Vagina (tissue), 2 donors: ENCODE data around the gene AJM1.

Experiments
- CTCF ChIP-seq, 3 experiments: fragments of 450-650 bp in 2 of 3; fragments of 200-600 bp in 1 of 3; sonication (generic) in 1 of 3; IDR thresholded peaks; one replicate each; pipeline ENCODE4 v1.5.1; 2017 to 2019; ENCODE audit warnings: antibody characterized with exemption in 3 of 3, mild to moderate bottlenecking in 2 of 3, moderate library complexity in 2 of 3
- POLR2AphosphoS5 ChIP-seq, 2 donors: sonication (generic); formaldehyde crosslinking; IDR thresholded peaks; one replicate each; pipeline ENCODE4 v1.9.0; 2017; ENCODE audit warnings: antibody characterized with exemption in 2 of 2, mild to moderate bottlenecking in 2 of 2, low read depth in 1 of 2; ENCODE audit not compliant: insufficient read depth in 1 of 2

DNA sequence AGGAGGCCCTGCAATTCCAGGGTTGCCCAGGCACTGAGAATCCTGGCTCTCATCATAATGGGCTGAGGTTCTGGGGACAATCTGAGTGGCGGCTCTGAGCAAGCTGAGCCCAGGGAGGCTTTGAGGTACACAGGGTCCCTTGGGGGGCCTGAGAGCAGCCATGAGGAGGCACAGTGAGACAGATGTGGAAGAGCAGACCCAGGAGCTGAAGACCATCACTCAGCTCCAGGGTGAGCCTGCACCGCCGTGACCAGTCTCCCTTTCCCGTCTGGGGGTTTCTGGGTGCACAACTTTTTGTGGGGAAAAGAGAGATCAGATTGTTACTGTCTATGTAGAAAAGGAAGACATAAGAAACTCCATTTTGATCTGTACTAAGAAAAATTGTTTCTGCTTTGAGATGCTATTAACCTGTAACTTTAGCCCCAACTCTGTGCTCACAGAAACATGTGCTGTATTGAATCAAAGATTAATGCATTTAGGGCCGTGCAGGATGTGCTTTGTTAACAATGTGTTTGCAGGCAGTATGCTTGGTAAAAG lies 46.0 kb upstream of the AJM1 start, which contains the start of gene CCDC183:
- TF ChIP-seq CTCF (IDR thresholded peaks at IDR 0.05) (no peak), POLR2AphosphoS5 (IDR thresholded peaks at IDR 0.05; ENCODE audit: insufficient read depth in 1 of 2, low read depth in 1 of 2) (no peak)
